GM21390 (cell line): ENCODE results near the gene ARL14EP.
A peak's percentile ranks its signal among the peaks of the same experiment; 100 is the strongest.

Experiments
- ATAC-seq: cut with Tn5 transposase; IDR thresholded peaks from one replicate; pipeline ENCODE4 v1.9.1; 2021; ENCODE audit not compliant: unreplicated experiment

ARL14EP gene

GRCh38 chr11:30326114-30326778 is 3.3 kb downstream of the ARL14EP start:
- ATAC-seq = no peak

- no peak for ATAC-seq
Measured at GRCh38 chr11:30326906-30327305, 4.0 kb downstream of the ARL14EP start.

DNA sequence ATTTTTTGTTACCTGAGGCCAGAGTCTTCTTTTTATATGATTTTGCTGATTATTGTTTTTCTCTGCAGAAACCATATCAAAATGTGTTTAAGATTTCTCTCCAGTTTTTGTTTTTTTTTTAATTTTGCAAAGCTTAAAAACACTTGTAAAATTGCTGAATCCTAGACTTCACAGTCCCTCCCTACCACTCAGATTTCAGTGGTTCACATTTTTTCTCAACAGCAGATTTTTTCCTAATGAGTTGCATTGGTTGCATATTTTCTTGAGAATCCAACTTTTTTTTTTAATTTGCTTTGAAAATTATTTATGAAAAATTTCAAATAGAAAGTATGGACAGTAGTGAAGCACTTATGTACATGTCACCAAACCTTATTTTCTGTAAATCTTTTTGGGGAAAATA is 5.8 kb downstream of the ARL14EP start:
- no peak for ATAC-seq

DNA sequence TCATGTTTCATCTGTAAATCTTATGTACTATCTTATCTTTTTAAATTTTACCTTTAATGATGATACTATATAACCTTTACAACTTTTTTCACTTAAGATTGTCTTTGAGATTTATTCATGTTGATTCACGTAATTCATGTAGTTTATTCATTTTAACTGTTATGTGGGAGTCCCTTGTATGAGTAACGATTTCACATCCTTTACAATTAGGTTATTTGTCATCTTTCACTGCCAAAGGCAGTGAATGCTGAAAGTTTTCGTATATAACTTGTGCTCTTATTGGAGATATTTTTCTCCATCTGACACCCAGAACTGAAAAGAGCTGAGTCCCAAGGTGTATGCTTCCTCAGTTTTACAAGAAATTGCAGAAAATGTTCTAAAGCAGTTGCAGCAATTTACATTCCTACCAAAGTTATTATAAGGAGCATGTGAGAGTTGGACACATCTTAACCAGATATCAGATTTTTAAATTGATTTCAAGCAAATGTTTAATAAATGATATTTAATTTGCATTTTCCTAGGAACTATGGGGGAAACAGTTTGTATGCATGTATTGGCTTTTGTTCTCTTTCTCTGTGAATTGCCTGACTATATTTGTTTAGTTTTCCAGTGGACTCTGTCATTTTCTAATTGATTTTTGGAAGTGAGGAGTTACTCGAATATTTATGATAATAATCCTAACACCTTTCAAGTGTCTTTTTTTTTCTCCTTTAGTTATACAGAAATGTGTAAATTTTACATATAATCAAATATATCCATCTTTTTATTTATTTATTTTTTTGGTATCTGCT is 6.4 kb downstream of the ARL14EP start:
- no peak for ATAC-seq

- peak; percentile 63 for ATAC-seq
Measured at GRCh38 chr11:30333405-30333804, 10.5 kb downstream of the ARL14EP start.

DNA sequence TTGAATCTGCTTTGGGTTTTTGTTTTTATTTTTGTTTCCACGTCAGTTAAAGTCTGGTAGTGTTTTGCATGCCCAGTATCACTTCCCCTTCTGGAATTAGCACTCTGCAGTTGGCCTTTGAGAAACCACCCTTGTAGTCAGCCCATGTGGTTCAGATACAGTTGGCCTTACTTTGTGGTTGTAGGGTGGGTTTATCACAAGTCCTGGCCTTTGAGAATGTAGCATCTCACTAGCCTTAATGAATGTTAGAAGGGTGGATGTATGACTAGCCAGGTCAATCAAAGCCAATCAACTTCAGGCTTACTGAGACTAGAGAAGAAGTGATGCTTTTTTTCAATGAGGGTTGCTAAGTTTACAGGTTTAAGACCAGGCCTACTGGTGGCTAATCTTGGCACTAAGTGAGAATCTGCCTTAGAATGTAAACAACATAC is 19.8 kb downstream of the ARL14EP start:
- ATAC-seq = peak; percentile 92

DNA sequence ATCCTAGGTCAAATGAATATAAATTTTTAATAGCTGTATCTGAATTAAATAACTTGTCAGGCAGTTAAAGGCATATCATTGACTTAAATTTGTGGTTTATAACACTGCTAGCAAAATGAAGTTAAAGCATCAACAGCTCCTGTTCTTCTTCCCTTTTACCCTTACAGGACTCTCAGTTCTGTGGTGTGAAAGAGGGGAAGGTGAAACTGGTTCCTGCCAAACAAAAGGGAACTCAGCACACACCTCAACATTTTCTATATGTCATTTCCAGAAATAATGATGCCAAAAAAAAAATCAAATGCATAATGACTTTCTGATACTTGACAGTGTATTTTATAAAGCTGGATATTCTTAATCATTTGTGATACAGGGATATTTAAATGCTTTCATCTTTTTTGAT is 21.2 kb downstream of the ARL14EP start:
- ATAC-seq = peak; percentile 24

DNA sequence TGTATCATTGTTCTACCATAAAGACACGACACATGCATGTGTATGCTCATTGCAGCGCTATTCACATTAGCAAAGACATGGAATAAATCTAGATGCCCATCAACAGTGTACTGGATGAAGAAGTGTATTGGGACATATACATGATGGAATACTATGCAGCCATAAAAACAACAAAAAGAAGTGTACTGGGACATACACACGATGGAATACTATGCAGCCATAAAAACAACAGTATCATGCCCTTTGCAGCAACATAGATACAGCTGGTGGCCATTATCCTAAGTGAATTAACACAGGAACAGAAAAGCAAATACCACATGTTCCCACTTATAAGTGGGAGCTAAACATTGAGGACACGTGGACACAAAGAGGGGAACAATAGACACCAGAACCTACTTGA is 22.7 kb downstream of the ARL14EP start:
- ATAC-seq = no peak

- no peak for ATAC-seq
Measured at GRCh38 chr11:30346068-30346688, 23.3 kb downstream of the ARL14EP start.

GRCh38 chr11:30348035-30348434 is 25.1 kb downstream of the ARL14EP start:
- no peak for ATAC-seq

- ATAC-seq = no peak
Measured at GRCh38 chr11:30349885-30350284, 27.0 kb downstream of the ARL14EP start.

- no peak for ATAC-seq
Measured at GRCh38 chr11:30350384-30350783, 27.5 kb downstream of the ARL14EP start.

DNA sequence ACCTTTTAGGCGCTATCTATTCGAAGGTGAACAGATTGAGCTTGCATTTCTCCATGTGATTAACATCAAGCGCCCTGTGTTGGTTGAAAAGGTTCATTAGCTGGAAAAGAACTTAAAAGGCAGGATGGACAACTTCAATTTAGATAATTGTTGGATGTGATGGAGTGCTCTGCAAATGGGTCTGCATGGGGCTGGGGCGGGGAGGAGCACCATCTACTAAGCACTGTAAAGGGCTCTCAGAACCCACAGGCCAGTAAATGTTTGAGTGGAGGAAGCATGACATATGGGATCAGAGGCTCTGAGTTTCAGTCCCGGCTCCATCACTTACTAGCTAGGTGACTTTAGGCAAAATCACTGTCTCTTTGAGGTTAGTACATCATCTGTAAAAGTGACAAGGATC is 28.2 kb downstream of the ARL14EP start:
- no peak for ATAC-seq

- no peak for ATAC-seq
Measured at GRCh38 chr11:30356391-30356790, 33.5 kb downstream of the ARL14EP start.

DNA sequence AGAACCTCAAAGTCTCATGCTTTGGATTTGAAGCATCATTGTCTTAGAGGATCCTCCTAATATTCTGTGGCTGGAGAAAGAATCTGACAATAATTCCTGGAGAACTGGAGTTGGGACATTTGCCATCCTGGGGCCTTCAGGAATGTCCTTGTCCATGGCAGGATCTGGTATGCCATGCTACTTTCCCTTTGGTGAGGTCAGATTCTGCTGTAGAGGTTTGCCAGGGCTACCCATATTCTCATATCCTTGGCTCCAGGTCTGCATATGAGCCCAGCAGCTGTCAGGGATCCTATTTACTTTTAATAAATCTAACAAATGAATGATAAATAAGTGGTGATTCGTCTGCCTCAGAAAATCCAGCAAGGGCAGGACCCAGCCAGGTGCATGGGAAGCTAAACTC is 35.0 kb downstream of the ARL14EP start:
- ATAC-seq = no peak

DNA sequence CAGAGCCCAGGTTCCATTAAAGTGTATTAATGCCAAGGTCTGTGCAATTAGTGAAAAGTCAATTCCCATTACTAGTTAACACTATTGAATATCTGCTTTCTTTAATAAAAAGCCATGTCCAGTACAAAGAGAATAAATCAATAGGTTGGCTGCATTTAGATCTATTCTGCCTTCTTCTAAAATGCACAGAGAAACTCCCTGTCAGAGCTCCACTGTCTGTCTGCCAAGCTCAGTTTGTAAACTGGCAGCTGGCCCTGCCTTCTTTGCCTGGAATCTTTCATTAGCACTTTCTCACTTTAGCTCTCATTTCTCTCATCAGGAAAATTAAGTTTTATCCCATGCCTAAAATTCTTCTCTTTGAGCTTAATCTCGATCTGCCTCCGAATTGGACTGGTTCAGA is 35.6 kb downstream of the ARL14EP start:
- no peak for ATAC-seq

DNA sequence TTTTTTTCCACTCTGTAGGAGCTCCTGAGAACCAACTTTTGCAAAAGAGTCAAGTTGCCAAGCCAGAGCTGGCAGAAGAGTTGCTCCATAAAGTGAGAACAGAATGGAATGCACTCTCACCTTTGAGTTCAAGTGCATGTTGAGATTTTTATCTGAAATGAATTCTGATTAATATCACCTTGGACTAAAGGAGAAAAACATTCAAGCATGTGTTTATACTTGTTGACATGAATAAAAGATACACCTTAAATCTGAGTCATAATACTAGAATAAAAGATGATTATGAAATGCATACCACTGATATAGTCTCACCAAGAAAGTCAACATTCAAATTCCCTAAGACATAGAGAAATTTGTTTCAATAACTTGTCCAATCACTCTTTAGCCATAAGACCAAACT is 37.8 kb downstream of the ARL14EP start:
- no peak for ATAC-seq

- ATAC-seq = no peak
Measured at GRCh38 chr11:30364139-30364836, 41.4 kb downstream of the ARL14EP start.

DNA sequence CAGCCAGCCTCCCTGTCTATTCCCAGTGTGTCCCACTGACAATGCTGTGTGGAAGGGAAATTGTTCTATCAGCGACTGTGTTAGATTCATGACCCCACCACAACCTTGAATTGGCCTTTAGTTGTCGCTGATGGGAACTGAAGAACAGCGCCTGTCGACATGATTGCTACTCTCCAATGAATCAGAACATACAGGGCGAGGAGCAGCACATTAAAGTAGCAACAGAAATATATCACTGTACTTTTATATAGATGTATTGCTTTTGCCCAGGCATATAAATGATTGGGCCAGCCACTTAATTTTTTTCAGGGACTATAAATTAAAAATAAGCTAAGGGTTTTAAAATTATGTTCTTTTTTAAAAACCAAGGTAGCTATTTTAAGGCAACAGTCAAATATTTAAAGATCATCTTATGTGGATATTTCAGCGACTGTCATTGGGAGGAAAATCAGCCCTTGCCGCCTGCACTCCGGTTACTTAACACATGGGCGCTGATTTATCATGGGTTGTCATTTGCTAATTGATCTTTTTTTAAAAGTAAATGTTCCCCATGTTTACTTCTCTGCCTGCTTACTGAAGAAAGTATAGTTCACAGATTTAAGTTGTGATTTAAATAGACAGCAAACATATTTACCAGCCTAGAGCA is 42.1 kb downstream of the ARL14EP start:
- no peak for ATAC-seq

DNA sequence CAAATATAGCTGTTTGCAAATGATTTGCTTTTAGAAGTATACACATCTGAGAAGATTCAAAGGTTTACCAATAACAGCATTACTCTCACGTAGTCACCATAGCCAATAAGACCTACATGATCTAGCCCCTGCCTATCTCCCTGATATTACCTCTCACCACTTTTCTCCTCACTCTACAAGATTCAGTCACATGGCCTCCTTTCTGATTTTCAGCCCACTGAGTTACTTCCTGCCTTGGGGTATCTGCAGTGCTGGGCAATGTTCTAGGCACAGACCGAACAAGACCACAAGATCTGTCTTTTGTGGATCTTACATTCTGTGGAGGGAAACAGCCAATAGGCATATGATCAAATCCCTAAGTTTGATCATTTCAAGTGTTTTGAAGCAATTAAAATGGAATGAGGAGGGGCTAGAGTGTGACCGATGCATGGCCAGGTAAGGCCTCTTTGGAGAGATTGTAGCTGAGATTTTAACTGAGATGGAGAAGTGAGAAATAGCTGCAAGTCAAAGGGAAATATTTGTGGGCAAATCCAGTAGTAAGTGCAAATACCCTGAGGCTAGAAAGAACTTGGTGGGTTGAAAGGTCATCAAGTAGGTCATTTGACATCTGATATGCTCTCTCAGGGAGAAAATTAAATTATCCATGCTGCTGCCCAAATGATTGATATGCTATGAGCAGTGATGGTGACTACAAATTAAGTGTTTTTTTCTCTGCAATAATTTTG is 43.1 kb downstream of the ARL14EP start:
- ATAC-seq = no peak
